Measurements from ENCODE around the gene RNF145.
"Not testable (repeated sequence)": the region's sequence is repeated elsewhere in the genome, so short reads cannot be mapped to it uniquely, and the experiment has no call there.

The RNF145 gene

GRCh38 chr5:159147976-159148375, 61.4 kb downstream of the RNF145 start:
- TF ChIP-seq CTCF (IDR thresholded peaks at IDR 0.05), result no peak
- DNase-seq (ENCODE audit: low spot score), result no peak
- Histone ChIP-seq H3K4me3 (no peak overlapping the region), H3K27ac (no peak overlapping the region)

GRCh38 chr5:159146839-159147238, 62.5 kb downstream of the RNF145 start:
- no peak for DNase-seq (ENCODE audit: low spot score)
- Histone ChIP-seq H3K27ac (no peak overlapping the region), H3K4me3 (no peak overlapping the region)
- no peak for TF ChIP-seq CTCF (IDR thresholded peaks at IDR 0.05)

- H3K4me3 ChIP-seq; H3K27ac ChIP-seq; DNase-seq (ENCODE audit: low spot score): not testable (repeated sequence)
Observed at GRCh38 chr5:159145160-159145559, 64.2 kb downstream of the RNF145 start.

GRCh38 chr5:159139802-159140201, 69.6 kb downstream of the RNF145 start:
- no peak overlapping the region for H3K27ac ChIP-seq
- H3K4me3 ChIP-seq, result no peak overlapping the region
- no peak for TF ChIP-seq CTCF (IDR thresholded peaks at IDR 0.05)
- no peak for DNase-seq (ENCODE audit: low spot score)

GRCh38 chr5:159135896-159136531, 73.3 kb downstream of the RNF145 start:
- H3K4me3 ChIP-seq, result no peak overlapping the region
- H3K27ac ChIP-seq, result no peak overlapping the region
- DNase-seq (ENCODE audit: low spot score), result no peak
- no peak for TF ChIP-seq CTCF (IDR thresholded peaks at IDR 0.05)

- peak overlapping the region; percentile 53 to 80 for H3K27ac ChIP-seq
Observed at GRCh38 chr5:159133041-159133741, 76.2 kb downstream of the RNF145 start.

More at GRCh38 chr5:159133041-159133741, 76.2 kb downstream of the RNF145 start:
- TF ChIP-seq CTCF (IDR thresholded peaks at IDR 0.05), result peak; percentile 68
- no peak for DNase-seq (ENCODE audit: low spot score)
- H3K4me3 ChIP-seq, result peak overlapping the region; percentile 60

Measured in coronary artery (tissue), 2 donors.